GM12878 (cell line): ENCODE data around the gene DPY19L3. TPM values are rescaled to one million over a fixed set of nuclear protein-coding genes. Genes with fewer than 3 reads are reported as not detected.

ENCODE experiments used
- ATAC-seq: fragments of 200-7000 bp; cut with Tn5 transposase; 3 replicates; pipeline ENCODE4 v1.9.1; 2020; ENCODE audit warnings: mild to moderate bottlenecking, moderate library complexity
- BruUV-seq: library from RNA; stranded (reverse); fragments of 400-500 nt; replicated peaks from 2 replicates; lab custom pipeline; 2021; lab: Mats Ljungman, UMichigan
- CTCF ChIA-PET: fragments of 300-600 bp; sonication (Branson Sonifier 250); formaldehyde crosslinking; extraction: SDS; loops from one replicate; lab custom pipeline; 2021; ENCODE audit warnings: inconsistent platforms; lab: Yijun Ruan, JAX
- POLR2A ChIA-PET: fragments of 350-600 bp; formaldehyde crosslinking; extraction: SDS; loops from one replicate; lab custom pipeline; 2021; ENCODE audit warnings: inconsistent platforms; lab: Charles Lee
- RAD21 ChIA-PET: fragments of 300-600 bp; sonication (Branson Sonifier 250); formaldehyde crosslinking; loops from one replicate; lab custom pipeline; 2023; ENCODE audit warnings: antibody characterized with exemption; ENCODE audit not compliant: unreplicated experiment; lab: Charles Lee
- SMC1A ChIA-PET: fragments of 300-600 bp; sonication (Branson Sonifier 250); formaldehyde crosslinking; loops from one replicate; lab custom pipeline; 2023; ENCODE audit not compliant: unreplicated experiment, uncharacterized antibody; lab: Charles Lee
- DNase-seq: peaks from one replicate; pipeline ENCODE4 v3.0.0-alpha.2; 2011; ENCODE audit warnings: low read depth, low spot score
- FAIRE-seq: peaks from 3 replicates; lab custom pipeline; 2011; peaks lifted over from hg19 to GRCh38; lab: Jason Lieb, UNC
- H2AFZ ChIP-seq: 2 replicates; pipeline ENCODE4 v1.6.0; 2011; ENCODE audit warnings: low read depth, low read length, control low read depth; ENCODE audit not compliant: control insufficient read depth
- H3K27ac ChIP-seq: 2 replicates; pipeline ENCODE4 v1.5.1; 2011; ENCODE audit warnings: control low read depth; ENCODE audit not compliant: control insufficient read depth, insufficient read depth
- H3K27me3 ChIP-seq, 2 experiments: replicated peaks in 1 of 2; 2 replicates each; pipeline versions ENCODE4 v1.6.0 to v1.6.1; 2011; ENCODE audit warnings: low read length in 1 of 2; ENCODE audit not compliant: control insufficient read depth in 2 of 2, insufficient read depth in 2 of 2
- H3K36me3 ChIP-seq, 2 experiments: 2 replicates each; pipeline ENCODE4 v1.5.1; 2011; ENCODE audit warnings: low read length in 1 of 2; ENCODE audit not compliant: control insufficient read depth in 2 of 2, insufficient read depth in 2 of 2
- H3K4me1 ChIP-seq: 2 replicates; pipeline ENCODE4 v1.6.1; 2011; ENCODE audit warnings: mild to moderate bottlenecking, low read length, moderate library complexity, mixed read lengths; ENCODE audit not compliant: control insufficient read depth, insufficient read depth
- H3K4me2 ChIP-seq: 2 replicates; pipeline ENCODE4 v1.6.0; 2011; ENCODE audit warnings: control low read depth; ENCODE audit not compliant: control insufficient read depth, insufficient read depth
- H3K4me3 ChIP-seq: fragments of 200-600 bp; sonication (generic); 2 replicates; pipeline ENCODE4 v1.5.1; 2016
- H3K79me2 ChIP-seq: 2 replicates; pipeline ENCODE4 v1.6.0; 2011; ENCODE audit warnings: low read length; ENCODE audit not compliant: control insufficient read depth, insufficient read depth
- H3K9ac ChIP-seq: 2 replicates; pipeline ENCODE4 v1.8.0; 2011; ENCODE audit warnings: low read length, control low read depth, mixed read lengths; ENCODE audit not compliant: control insufficient read depth, insufficient read depth
- H3K9me3 ChIP-seq: replicated peaks from 3 replicates; pipeline ENCODE4 v1.5.1; 2011; ENCODE audit warnings: mild to moderate bottlenecking, low read length; ENCODE audit not compliant: control insufficient read depth, insufficient read depth
- H4K20me1 ChIP-seq: 2 replicates; pipeline ENCODE4 v1.6.0; 2011; ENCODE audit not compliant: control insufficient read depth, insufficient read depth
- CHD4 ChIP-seq: fragments of 200-600 bp; sonication (generic); IDR thresholded peaks from 2 replicates; pipeline ENCODE4 v1.6.1; 2016; ENCODE audit warnings: mild to moderate bottlenecking
- CTCF ChIP-seq, 3 experiments: IDR thresholded peaks in 2 of 3; conservative IDR thresholded peaks in 1 of 3; 2 replicates each; pipeline ENCODE4 v1.5.1; 2011; ENCODE audit warnings: low read depth in 3 of 3, low read length in 3 of 3, mild to moderate bottlenecking in 3 of 3, control low read depth in 2 of 3, moderate library complexity in 2 of 3, inconsistent platforms in 1 of 3, mixed read lengths in 1 of 3; ENCODE audit not compliant: control insufficient read depth in 2 of 3, insufficient read depth in 1 of 3; ENCODE audit errors: extremely low read depth in 1 of 3
- HDGF ChIP-seq: fragments of 450-650 bp; IDR thresholded peaks from 2 replicates; pipeline ENCODE4 v1.6.1; 2016; ENCODE audit warnings: antibody characterized with exemption
- HSF1 ChIP-seq: fragments of 150-350 bp; IDR thresholded peaks from 2 replicates; pipeline ENCODE4 v1.6.1; 2014; ENCODE audit warnings: mild to moderate bottlenecking, low read depth, low read length
- MXI1 ChIP-seq: fragments of 150-350 bp; IDR thresholded peaks from 2 replicates; pipeline ENCODE4 v1.6.1; 2011; ENCODE audit warnings: low read depth, mild to moderate bottlenecking, inconsistent platforms, low read length, improper control_type of control experiment
- NR2F1 ChIP-seq: fragments of 450-650 bp; conservative IDR thresholded peaks from 2 replicates; pipeline ENCODE4 v1.6.1; 2017; ENCODE audit warnings: mild to moderate bottlenecking
- STAT1 ChIP-seq: fragments of 450-650 bp; conservative IDR thresholded peaks from 2 replicates; pipeline ENCODE4 v1.6.1; 2014; ENCODE audit warnings: antibody characterized with exemption, mild to moderate bottlenecking
- TAF1 ChIP-seq: IDR thresholded peaks from 2 replicates; pipeline ENCODE4 v1.6.1; 2011; ENCODE audit warnings: mild to moderate bottlenecking, low read depth, low read length, borderline replicate concordance
- TCF3 ChIP-seq: IDR thresholded peaks from 2 replicates; pipeline ENCODE4 v1.6.1; 2012; ENCODE audit warnings: low read depth, mild to moderate bottlenecking, low read length, borderline replicate concordance; ENCODE audit not compliant: insufficient read depth
- ZBTB4 ChIP-seq: fragments of 450-650 bp; formaldehyde crosslinking; IDR thresholded peaks from 2 replicates; pipeline ENCODE4 v1.4.0; 2022; ENCODE audit warnings: mild to moderate bottlenecking, moderate library complexity
- WGBS: methylation state at CpG from one replicate; pipeline ENCODE4 v1.1.6; 2016; ENCODE audit warnings: low lambda C conversion rate; ENCODE audit not compliant: insufficient replicate concordance, insufficient coverage; ENCODE audit errors: missing lambda C conversion rate; 5-methylcytosine and 5-hydroxymethylcytosine counted together
- in situ Hi-C: fragments of 300-500 bp; cut with MboI; formaldehyde crosslinking; loops from 9 replicates; pipeline ENCODE4 v1.14.3; 2018; ENCODE audit warnings: mixed read lengths
- intact Hi-C: fragments of 100-400 bp; cut with micrococcal nuclease; formaldehyde crosslinking; loops from one replicate; pipeline ENCODE4 v1.14.2; 2022; ENCODE audit not compliant: unreplicated experiment
- polyA plus RNA-seq, 11 experiments: library from polyadenylated mRNA; depleted of rRNA in 4 of 11; unstranded in 6 of 11; stranded (reverse) in 5 of 11; fragments of >200 nt; fragmentation: Nextera tagmentation in 4 of 11; fragmentation: Illumina TruSeq in 1 of 11; extraction: Ambion mirVana in 4 of 11; extraction: Trizol in 1 of 11; gene quantifications; 1 replicate in 1 of 11; 2 replicates in 10 of 11; pipeline versions ENCODE4 v1.2.1 to v1.2.3, GENCODE V29; 2011 to 2016; ENCODE audit warnings: inconsistent platforms in 2 of 11, missing spikeins in 2 of 11, low read depth in 1 of 11
- total RNA-seq, 4 experiments: library from RNA; depleted of rRNA in 3 of 4; stranded (reverse); fragments of >200 nt in 3 of 4; fragmentation: Illumina TruSeq in 1 of 4; extraction: Trizol in 1 of 4; gene quantifications; 2 replicates each; pipeline versions ENCODE4 v1.2.1 to v1.2.3, GENCODE V29; 2013 to 2021

DPY19L3 gene
- total and polyA plus RNA-seq, 10 of the 15 experiments (the other 5 are each of a cell fraction or from before 2014, with no cell fraction given), result 2.5 to 30.2 (median 13.7) TPM

GRCh38 chr19:32380269-32380668 is 25.3 kb upstream of the DPY19L3 start:
- POLR2A ChIA-PET, result no interaction called here
- ATAC-seq (no peak), DNase-seq (no peak), FAIRE-seq (no peak)
- in situ Hi-C loops, result no loop called here
- Histone ChIP-seq H3K4me1 (no peaks in the 10 kb centered on the region), H3K36me3 (peaks cover 7 to 29% of the 10 kb centered on the region in 2 experiments), H3K9me3 (no peaks in the 10 kb centered on the region), H4K20me1 (no peaks in the 10 kb centered on the region), H3K4me2 (no peak overlapping the region), H3K9ac (no peak overlapping the region)
- BruUV-seq, result no TSS peak
- 84% methylated on average over 3 of the region's 3 CpGs for WGBS
- TF ChIP-seq TAF1 (no peak), NR2F1 (no peak), HSF1 (no peak), ZBTB4 (CRISPR knock-in tag) (no peak), MXI1 (no peak), TCF3 (no peak), HDGF (no peak), CHD4 (no peak), STAT1 (no peak), CTCF (IDR thresholded peaks at IDR 0.05 in 2 of 3, conservative IDR thresholded peaks at IDR 0.05 in 1 of 3; ENCODE audit: control insufficient read depth in 2 of 3, extremely low read depth in 1 of 3, insufficient read depth in 1 of 3, low read depth in 3 of 3, low read length in 3 of 3) (no peak)
- TF ChIP-seq, all 136 proteins: peak for 0
- no peak overlapping the region for H3K4me3 ChIP-seq
- ChIA-PET RAD21 (no interaction called here), CTCF (no interaction called here), SMC1A (no interaction called here)
- no peak overlapping the region for H2AFZ ChIP-seq
- intact Hi-C loops, result no loop called here
- no peaks in the 10 kb centered on the region for H3K79me2 ChIP-seq
- H3K27ac ChIP-seq, result no peak overlapping the region
- H3K27me3 ChIP-seq, result no peaks in the 10 kb centered on the region
